Osteoblast (primary cell): Measurements from ENCODE around the gene AVP. TPM values are rescaled to one million over a fixed set of nuclear protein-coding genes. Genes with fewer than 3 reads are reported as not detected.
A peak's percentile ranks its signal among the peaks of the same experiment; 100 is the strongest.
"Not testable (repeated sequence)": the region's sequence is repeated elsewhere in the genome, so short reads cannot be mapped to it uniquely, and the experiment has no call there.

Source experiments
- DNase-seq: peaks from one replicate; pipeline ENCODE4 v3.0.0; 2011; ENCODE audit warnings: low spot score, mixed read lengths; ENCODE audit not compliant: insufficient read length; ENCODE audit errors: missing footprints
- H2AFZ ChIP-seq: 2 replicates; pipeline ENCODE4 v1.6.0; 2011; ENCODE audit warnings: mild to moderate bottlenecking, low read length
- H3K27ac ChIP-seq: 2 replicates; pipeline ENCODE4 v1.5.1; 2011; ENCODE audit warnings: mild to moderate bottlenecking, low read depth, low read length, moderate library complexity
- H3K27me3 ChIP-seq: 2 replicates; pipeline ENCODE4 v1.6.0; 2012; ENCODE audit warnings: mild to moderate bottlenecking, control low read depth, inconsistent platforms, low read length, moderate library complexity; ENCODE audit not compliant: insufficient read depth
- H3K36me3 ChIP-seq: 2 replicates; pipeline ENCODE4 v1.5.1; 2011; ENCODE audit warnings: mild to moderate bottlenecking, low read length, control low read depth, moderate library complexity; ENCODE audit not compliant: insufficient read depth
- H3K4me1 ChIP-seq: 2 replicates; pipeline ENCODE4 v1.5.1; 2011; ENCODE audit warnings: mild to moderate bottlenecking, low read length, control low read depth, moderate library complexity; ENCODE audit not compliant: insufficient read depth
- H3K4me2 ChIP-seq: 2 replicates; pipeline ENCODE4 v1.6.0; 2011; ENCODE audit warnings: mild to moderate bottlenecking, low read length; ENCODE audit not compliant: insufficient read depth
- H3K4me3 ChIP-seq: fragments of 200-600 bp; sonication (generic); 3 replicates; pipeline ENCODE4 v1.5.1; 2012; ENCODE audit warnings: mild to moderate bottlenecking, low read length, inconsistent platforms; ENCODE audit not compliant: insufficient read depth
- H3K79me2 ChIP-seq: 2 replicates; pipeline ENCODE4 v1.6.0; 2012; ENCODE audit warnings: mild to moderate bottlenecking, low read length, control low read depth, inconsistent platforms; ENCODE audit not compliant: insufficient read depth
- H3K9me3 ChIP-seq: 2 replicates; pipeline ENCODE4 v1.5.1; 2011; ENCODE audit warnings: low read depth, low read length, control low read depth
- H4K20me1 ChIP-seq: 2 replicates; pipeline ENCODE4 v1.6.0; 2012; ENCODE audit warnings: mild to moderate bottlenecking, low read length, control low read depth; ENCODE audit not compliant: insufficient read depth
- total RNA-seq: library from RNA; depleted of rRNA; stranded (reverse); fragments of >200 nt; gene quantifications from 2 replicates; pipeline ENCODE4 v1.2.3, GENCODE V29; 2012
- TF ChIP-seq, protein P1 (sequence below): IDR thresholded peaks from 2 replicates; pipeline ENCODE4 v1.5.1; 2011; ENCODE audit warnings: mild to moderate bottlenecking, low read depth, low read length, moderate library complexity; ENCODE audit errors: extremely low read depth

The AVP gene
- total RNA-seq, 1 donor = not detected

DNA sequence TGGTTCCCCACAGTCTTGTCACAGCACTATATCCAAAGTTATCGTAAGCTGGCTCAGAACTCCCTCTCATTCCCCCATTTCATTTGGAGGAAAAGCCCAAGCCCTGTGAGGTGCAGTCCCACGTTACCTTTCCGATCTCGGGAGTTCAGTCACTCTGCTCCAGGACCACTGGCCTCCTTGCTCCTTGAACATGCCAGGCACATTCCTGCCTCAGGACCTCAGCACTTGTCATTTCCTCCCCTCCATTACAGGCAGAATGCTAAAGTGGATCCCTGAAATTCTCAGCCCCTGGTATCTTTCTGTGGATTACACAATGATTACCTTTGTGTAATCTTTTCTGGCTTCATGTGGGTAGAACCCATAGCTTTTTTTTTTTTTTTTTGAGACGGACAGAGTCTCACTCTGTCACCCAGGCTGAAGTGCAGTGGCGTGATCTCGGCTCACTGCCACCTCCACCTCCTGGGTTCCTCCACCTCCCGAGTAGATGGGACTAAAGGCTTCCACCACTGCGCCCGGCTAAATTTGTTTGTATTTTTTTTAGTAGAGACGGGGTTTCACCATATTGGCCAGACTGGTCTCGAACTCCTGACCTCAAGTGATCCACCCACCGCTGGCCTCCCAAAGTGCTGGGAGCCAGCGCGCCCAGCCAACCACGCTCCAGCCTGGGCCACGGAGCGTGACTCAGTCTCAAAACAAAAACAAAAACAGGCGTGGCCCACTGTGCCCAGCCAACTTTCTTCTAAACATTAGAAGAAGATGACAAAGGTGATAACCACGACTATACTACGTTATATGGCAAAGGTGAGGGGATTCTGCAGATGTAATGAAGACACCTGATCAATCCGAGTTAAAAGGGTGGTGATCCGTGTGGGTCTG lies 17.1 kb downstream of the AVP start:
- H3K27me3 ChIP-seq = peaks cover 14% of the 10 kb centered on the region
- TF ChIP-seq, protein P1, sequence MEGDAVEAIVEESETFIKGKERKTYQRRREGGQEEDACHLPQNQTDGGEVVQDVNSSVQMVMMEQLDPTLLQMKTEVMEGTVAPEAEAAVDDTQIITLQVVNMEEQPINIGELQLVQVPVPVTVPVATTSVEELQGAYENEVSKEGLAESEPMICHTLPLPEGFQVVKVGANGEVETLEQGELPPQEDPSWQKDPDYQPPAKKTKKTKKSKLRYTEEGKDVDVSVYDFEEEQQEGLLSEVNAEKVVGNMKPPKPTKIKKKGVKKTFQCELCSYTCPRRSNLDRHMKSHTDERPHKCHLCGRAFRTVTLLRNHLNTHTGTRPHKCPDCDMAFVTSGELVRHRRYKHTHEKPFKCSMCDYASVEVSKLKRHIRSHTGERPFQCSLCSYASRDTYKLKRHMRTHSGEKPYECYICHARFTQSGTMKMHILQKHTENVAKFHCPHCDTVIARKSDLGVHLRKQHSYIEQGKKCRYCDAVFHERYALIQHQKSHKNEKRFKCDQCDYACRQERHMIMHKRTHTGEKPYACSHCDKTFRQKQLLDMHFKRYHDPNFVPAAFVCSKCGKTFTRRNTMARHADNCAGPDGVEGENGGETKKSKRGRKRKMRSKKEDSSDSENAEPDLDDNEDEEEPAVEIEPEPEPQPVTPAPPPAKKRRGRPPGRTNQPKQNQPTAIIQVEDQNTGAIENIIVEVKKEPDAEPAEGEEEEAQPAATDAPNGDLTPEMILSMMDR = no peak
- H3K4me1 ChIP-seq = peaks cover 12% of the 10 kb centered on the region
- no peaks in the 10 kb centered on the region for H4K20me1 ChIP-seq
- no peak for DNase-seq
- peak overlapping the region; percentile 19 for H3K27ac ChIP-seq
- no peak overlapping the region for H3K4me3 ChIP-seq
- no peaks in the 10 kb centered on the region for H3K9me3 ChIP-seq
- no peaks in the 10 kb centered on the region for H3K36me3 ChIP-seq
- peak overlapping the region; percentile 16 for H3K4me2 ChIP-seq
- no peaks in the 10 kb centered on the region for H3K79me2 ChIP-seq
- H2AFZ ChIP-seq = no peak overlapping the region

DNA sequence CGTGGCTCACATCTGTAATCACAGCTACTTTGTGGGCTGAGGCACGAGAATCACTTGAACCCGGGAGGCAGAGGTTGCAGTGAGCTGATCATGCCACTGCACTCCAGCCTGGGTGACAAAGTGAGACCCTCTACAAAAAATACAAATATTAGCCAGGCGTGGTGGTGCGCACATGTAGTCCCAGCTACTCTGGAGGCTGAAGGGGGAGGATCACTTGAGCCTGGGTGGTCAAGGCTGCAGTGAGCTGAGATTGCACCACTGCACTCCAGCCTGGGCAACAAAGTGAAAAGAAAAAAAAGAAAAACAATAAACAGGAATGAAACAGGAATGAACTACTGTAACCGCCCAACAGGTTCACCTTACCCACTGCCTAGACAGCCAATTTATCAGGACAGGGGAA lies 20.4 kb downstream of the AVP start:
- not testable (repeated sequence) for H3K4me3 ChIP-seq, DNase-seq, H3K36me3 ChIP-seq, H3K4me2 ChIP-seq, H3K9me3 ChIP-seq, H3K79me2 ChIP-seq, H3K27ac ChIP-seq, H4K20me1 ChIP-seq, H3K27me3 ChIP-seq, H2AFZ ChIP-seq
- H3K4me1 ChIP-seq = peaks cover 12% of the 10 kb centered on the region

DNA sequence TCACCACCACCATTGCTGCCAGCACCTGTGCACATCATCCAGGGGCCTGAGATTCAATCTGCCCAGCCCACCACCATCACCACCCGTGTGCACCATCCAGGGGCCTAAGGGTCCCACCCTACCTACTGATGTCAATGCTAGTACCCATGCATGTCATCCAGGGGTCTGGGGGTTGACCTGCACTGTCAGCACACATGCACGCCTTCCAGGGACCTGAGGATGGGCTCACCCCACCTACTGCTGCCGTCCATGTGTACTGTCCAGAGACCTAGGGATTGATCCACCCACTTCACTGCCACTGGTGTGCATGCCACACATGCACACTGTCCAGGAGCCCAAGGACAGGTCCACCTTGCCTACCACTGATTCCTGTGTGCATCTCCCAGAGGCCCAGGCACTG lies 25.0 kb downstream of the AVP start:
- no peaks in the 10 kb centered on the region for H3K36me3 ChIP-seq
- no peaks in the 10 kb centered on the region for H3K27me3 ChIP-seq
- no peaks in the 10 kb centered on the region for H3K79me2 ChIP-seq
- no peaks in the 10 kb centered on the region for H4K20me1 ChIP-seq
- no peaks in the 10 kb centered on the region for H3K4me1 ChIP-seq
- H3K4me2 ChIP-seq = no peak overlapping the region
- H2AFZ ChIP-seq = no peak overlapping the region
- H3K4me3 ChIP-seq = no peak overlapping the region
- H3K9me3 ChIP-seq = no peaks in the 10 kb centered on the region
- no peak for DNase-seq
- no peak overlapping the region for H3K27ac ChIP-seq
- TF ChIP-seq, protein P1 = no peak

DNA sequence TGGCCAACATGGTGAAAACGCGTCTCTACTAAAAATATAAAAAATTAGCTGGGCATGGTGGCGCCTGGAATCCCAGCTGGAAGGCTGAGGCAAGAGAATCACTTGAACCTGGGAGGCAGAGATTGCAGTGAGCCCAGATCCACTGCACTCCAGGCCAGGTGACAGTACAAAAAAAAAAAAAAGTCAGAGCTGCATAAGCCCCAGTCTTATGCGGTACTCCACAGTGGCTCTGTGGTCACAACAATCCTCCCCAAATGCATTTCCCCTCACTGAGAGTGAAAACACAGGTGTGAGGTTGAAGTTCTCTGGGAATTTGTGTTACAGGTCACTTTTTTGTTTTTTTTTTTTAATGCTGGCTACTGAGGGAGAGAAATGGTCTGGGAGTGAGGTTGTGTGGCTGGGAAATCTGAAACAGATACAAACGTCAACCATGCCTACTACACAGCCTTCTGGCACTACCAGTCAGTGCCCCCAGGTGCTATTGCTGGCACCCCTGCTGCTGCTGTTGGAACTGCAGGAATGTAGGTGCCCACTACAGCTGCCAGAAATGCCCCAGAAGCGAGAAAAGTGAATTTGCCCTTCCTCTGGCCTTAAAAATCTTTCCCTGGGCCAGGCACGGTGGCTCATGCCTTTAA lies 33.0 kb downstream of the AVP start:
- TF ChIP-seq, protein P1 = no peak
- H3K36me3 ChIP-seq = peaks cover 23% of the 10 kb centered on the region
- H3K4me3 ChIP-seq = no peak overlapping the region
- H3K79me2 ChIP-seq = peaks cover 10% of the 10 kb centered on the region
- H4K20me1 ChIP-seq = no peaks in the 10 kb centered on the region
- no peak for DNase-seq
- H3K4me1 ChIP-seq = peaks cover 5% of the 10 kb centered on the region
- no peaks in the 10 kb centered on the region for H3K9me3 ChIP-seq
- no peaks in the 10 kb centered on the region for H3K27me3 ChIP-seq
- H3K27ac ChIP-seq = no peak overlapping the region
- H3K4me2 ChIP-seq = no peak overlapping the region
- H2AFZ ChIP-seq = no peak overlapping the region
